AG08395 (cell line): ENCODE results near the gene MORC3.

Source experiments
- DNase-seq: peaks from one replicate; pipeline ENCODE4 v3.0.0; 2012; ENCODE audit warnings: mixed read lengths, low spot score

The MORC3 gene

DNA sequence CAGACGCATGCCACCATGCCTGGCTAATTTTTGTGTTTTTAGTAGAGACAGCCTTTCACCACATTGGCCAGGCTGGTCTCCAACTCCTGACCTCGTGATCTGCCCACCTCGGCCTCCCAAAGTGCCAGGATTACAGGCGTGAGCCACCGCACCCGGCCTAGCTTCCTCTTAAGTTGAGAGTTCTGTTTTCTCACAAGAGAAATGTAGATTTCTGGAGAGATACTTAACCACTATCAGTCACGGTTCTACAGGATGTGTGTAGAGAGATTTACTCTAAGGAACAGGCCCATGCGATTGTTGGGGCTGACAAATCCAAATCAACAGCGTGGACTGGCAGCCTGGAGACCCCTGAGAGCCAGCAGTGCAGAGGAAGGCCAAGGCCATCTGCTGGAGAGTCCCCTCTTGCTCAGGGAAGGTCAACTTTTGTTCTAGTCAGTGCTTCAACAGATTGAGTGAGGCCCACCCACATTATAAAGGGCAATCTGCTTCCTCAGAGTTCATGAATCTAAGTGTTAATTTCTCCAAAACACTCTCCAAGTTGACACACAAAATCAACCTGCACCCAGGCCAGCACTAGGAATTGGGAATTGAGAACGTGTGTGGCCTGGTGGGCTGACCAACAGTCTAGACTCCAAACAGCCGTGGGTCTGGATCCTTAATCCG is 103.9 kb downstream of the MORC3 start:
- no peak for DNase-seq

DNA sequence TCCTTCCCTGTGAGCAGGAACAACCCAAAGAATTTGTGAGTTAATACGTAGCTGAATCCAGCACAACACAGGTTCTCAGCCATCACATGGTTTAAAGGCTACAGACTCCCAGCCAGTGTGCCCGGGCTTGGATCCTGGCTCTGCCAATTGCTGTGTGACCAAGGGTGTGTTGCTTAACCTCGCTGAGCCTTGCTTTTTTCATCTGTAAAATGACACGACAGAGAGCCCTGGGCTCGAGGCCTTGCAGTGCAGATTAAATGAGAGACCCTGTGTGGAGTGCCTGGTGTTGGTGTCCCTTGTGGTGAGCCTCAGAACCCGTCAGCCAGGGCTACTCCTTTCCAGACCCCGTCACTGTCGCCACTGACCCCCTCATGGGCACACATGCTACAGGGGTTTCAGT is 104.6 kb downstream of the MORC3 start:
- no peak for DNase-seq

DNA sequence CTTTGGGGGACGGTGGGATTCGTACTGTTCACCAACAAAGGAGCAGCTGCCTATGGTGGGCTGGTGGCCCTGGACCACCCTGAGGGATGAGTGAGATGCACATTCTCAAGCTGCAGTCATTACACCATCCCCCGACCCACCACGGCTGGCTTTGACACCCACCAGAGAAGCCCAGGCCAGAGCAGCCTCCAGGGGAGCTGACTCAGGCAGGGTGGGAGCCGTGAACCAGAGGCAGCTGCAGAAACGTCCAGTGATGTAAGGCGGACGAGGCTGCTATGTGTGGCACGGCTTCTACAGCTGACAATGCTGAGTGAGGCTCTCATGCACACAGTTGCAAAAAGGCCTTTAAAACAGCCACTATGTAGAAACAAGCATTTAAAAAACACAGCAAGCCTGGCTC is 105.3 kb downstream of the MORC3 start:
- no peak for DNase-seq
